WERI-Rb-1 (cell line): Measurements from ENCODE around the gene HNRNPH1.

ENCODE experiments used
- DNase-seq: peaks from one replicate; pipeline ENCODE4 v3.0.0-alpha.2; 2020
- H3K27ac ChIP-seq: fragments of 250-450 bp; sonication (Bioruptor Pico); 2 replicates; pipeline ENCODE4 v1.5.1; 2020; ENCODE audit warnings: mild to moderate bottlenecking, moderate library complexity
- H3K27me3 ChIP-seq: fragments of 250-450 bp; sonication (Bioruptor Pico); 2 replicates; pipeline ENCODE4 v1.5.1; 2021; ENCODE audit warnings: mild to moderate bottlenecking, low read depth, moderate library complexity; ENCODE audit not compliant: insufficient read depth, severe bottlenecking
- H3K36me3 ChIP-seq: fragments of 250-450 bp; sonication (Bioruptor Pico); 2 replicates; pipeline ENCODE4 v1.5.1; 2020; ENCODE audit warnings: mild to moderate bottlenecking, moderate library complexity
- H3K4me3 ChIP-seq: 2 replicates; pipeline ENCODE4 v1.5.1; 2011; ENCODE audit warnings: low read depth, mild to moderate bottlenecking, control low read depth, low read length
- H3K9me3 ChIP-seq: fragments of 250-450 bp; sonication (Bioruptor Pico); 2 replicates; pipeline ENCODE4 v1.5.1; 2021; ENCODE audit warnings: mild to moderate bottlenecking, moderate library complexity; ENCODE audit not compliant: severe bottlenecking
- TF ChIP-seq, protein P1 (sequence below): IDR thresholded peaks from 2 replicates; pipeline ENCODE4 v1.5.1; 2011; ENCODE audit warnings: low read depth, mild to moderate bottlenecking, control low read depth, inconsistent platforms, low read length

The HNRNPH1 gene

DNA sequence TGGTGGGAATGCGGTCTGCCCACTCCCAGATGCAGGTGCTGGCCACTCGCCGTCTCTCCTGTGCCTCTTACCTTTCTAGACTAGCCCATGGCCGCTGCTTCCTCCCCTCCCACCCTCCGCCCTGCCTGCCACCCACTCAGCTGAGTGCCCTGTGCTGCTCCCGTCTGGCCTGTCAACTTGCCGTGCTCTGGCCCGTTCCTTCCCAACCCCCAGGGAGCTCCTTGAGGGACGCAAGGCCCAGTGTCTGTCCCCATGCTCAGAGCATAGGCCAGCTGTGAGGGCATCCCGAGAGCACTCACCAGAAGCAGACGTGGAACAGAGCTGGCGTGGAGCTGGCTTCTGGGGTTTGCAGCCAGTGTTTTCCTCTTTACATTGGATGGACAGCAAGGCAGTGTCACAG is 20.2 kb downstream of the HNRNPH1 start:
- no peak overlapping the region; the same call in 1 of the 2 replicates for H3K27ac ChIP-seq
- peaks cover 10% of the 10 kb centered on the region for H3K36me3 ChIP-seq
- H3K9me3 ChIP-seq: no peaks in the 10 kb centered on the region
- DNase-seq: no peak
- H3K4me3 ChIP-seq: no peak overlapping the region
- no peaks in the 10 kb centered on the region for H3K27me3 ChIP-seq
- TF ChIP-seq, protein P1, sequence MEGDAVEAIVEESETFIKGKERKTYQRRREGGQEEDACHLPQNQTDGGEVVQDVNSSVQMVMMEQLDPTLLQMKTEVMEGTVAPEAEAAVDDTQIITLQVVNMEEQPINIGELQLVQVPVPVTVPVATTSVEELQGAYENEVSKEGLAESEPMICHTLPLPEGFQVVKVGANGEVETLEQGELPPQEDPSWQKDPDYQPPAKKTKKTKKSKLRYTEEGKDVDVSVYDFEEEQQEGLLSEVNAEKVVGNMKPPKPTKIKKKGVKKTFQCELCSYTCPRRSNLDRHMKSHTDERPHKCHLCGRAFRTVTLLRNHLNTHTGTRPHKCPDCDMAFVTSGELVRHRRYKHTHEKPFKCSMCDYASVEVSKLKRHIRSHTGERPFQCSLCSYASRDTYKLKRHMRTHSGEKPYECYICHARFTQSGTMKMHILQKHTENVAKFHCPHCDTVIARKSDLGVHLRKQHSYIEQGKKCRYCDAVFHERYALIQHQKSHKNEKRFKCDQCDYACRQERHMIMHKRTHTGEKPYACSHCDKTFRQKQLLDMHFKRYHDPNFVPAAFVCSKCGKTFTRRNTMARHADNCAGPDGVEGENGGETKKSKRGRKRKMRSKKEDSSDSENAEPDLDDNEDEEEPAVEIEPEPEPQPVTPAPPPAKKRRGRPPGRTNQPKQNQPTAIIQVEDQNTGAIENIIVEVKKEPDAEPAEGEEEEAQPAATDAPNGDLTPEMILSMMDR: no peak

DNA sequence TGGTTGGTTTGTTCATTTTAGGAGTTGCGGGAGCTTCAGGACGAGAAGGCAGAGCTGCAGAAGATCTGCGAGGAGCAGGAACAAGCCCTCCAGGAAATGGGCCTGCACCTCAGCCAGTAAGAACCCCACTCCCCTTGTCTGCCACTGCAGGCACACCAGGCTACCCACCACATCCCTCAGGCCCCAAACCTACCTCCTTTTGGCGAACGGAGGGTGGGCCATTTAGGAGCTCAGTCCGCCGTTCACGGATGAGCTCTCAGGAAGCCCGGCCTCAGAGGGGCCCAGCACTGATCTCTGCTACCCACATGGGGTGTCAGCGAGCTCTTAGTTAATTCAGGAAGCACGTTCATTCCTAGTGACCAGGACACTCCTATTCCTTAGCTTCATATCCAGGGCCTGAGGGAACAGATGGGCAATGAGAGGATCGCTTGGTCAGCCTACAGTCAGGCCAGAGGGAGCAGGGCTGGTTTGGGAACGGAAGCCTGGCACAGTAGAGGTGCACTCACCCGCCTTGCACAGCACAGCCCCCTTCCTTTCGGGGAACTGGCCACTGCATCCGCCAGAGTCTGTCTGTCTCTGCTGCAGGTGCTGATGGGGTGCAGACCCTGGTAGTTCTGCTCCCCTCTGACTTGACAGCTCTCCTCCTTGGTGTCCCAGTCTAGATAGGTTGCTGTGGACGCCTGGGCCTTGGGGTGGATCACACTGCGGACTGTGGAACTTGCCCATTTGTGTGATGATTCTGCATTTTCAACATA is 21.4 kb downstream of the HNRNPH1 start:
- DNase-seq: no peak
- H3K36me3 ChIP-seq: peaks cover 3% of the 10 kb centered on the region
- no peaks in the 10 kb centered on the region for H3K9me3 ChIP-seq
- H3K4me3 ChIP-seq: no peak overlapping the region
- H3K27ac ChIP-seq: no peak overlapping the region
- H3K27me3 ChIP-seq: no peaks in the 10 kb centered on the region
- TF ChIP-seq, protein P1: no peak

DNA sequence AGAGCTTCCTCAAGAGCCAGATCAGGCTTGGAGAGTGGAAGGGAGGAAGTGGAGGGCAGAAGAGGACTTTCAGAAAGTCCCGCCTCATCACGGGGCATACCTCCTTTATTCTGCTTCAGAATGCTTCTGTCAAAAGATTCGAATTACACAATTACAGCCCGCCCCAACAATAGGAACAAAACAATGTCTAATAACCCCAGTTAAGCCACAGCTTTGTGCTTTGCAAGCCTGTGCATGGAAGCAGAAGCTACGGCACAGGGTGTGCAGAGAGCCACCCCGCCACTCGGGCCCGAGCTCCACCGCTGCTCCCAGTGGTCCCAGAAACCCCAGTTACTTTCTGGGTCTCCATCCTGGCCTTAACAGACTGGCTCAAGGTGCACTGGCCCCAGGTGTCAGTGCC is 23.5 kb downstream of the HNRNPH1 start:
- Histone ChIP-seq H3K4me3 (no peak overlapping the region), H3K36me3 (peaks cover 4% of the 10 kb centered on the region), H3K9me3 (no peaks in the 10 kb centered on the region), H3K27ac (no peak overlapping the region), H3K27me3 (no peaks in the 10 kb centered on the region)
- DNase-seq: no peak
- TF ChIP-seq, protein P1: no peak

DNA sequence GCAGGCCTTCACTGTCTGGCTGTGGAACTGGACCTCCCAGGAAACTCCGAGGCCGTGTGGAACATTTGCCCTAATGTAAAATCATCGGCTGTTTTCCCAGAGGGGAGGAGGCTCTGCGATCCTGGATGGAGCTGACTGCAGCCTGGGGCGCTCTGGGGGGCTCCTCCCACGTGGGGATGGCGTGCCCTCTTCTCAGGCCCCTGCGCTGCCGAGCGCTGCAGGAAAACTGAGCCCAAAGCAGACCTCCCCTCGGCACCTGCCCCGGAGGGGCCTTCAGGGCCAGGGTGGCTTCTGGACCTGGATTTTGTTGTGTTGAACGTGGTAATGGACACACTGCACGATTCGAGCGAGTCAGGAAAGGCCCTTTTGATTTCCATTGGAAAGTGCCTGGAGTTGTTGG is 23.9 kb downstream of the HNRNPH1 start:
- peaks cover 4% of the 10 kb centered on the region for H3K36me3 ChIP-seq
- no peak for DNase-seq
- H3K27me3 ChIP-seq: no peaks in the 10 kb centered on the region
- H3K4me3 ChIP-seq: no peak overlapping the region
- no peak overlapping the region for H3K27ac ChIP-seq
- TF ChIP-seq, protein P1: no peak
- H3K9me3 ChIP-seq: no peaks in the 10 kb centered on the region

DNA sequence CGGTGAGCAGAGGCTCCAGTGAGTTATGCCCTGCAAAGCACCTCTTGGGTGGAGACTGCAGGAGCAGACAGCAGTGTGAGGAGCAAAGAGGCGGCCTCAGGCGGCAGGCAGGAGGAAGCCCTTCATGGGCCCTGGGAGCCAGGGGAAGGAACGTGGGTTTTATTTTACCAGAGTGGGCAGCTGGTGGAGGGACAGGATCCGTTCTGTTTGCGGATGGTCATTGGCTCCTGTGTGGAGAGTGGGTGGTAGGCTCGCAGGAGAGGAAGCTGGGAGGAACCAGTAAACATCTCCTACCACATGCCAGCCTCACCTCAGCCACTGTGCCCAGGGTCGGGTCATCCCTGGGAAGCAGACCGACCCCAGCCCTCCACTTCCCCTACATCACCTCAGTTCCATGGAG is 24.4 kb downstream of the HNRNPH1 start:
- H3K9me3 ChIP-seq: no peaks in the 10 kb centered on the region
- H3K27me3 ChIP-seq: no peaks in the 10 kb centered on the region
- TF ChIP-seq, protein P1: no peak
- DNase-seq: no peak
- no peak overlapping the region for H3K4me3 ChIP-seq
- peaks cover 4% of the 10 kb centered on the region for H3K36me3 ChIP-seq
- H3K27ac ChIP-seq: no peak overlapping the region

DNA sequence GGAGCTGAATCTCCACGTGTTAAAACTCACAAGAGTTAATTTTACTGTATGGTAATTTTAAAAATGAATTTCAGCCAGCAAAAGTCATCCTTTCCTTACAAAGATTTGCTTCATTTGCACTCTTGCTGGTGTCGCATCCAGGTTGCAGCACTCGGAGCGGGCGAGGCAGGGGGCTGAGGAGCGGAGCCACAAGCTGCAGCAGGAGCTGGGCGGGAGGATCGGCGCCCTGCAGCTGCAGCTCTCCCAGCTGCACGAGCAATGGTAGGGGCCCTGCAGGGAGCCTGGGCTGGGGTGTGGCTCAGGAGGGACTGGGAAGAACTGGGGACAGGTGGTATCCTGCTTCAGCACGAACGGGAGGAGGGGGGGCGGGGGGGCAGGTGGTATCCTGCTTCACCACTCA is 27.1 kb downstream of the HNRNPH1 start:
- Histone ChIP-seq H3K27me3 (no peaks in the 10 kb centered on the region), H3K9me3 (no peaks in the 10 kb centered on the region), H3K27ac (no peak overlapping the region), H3K4me3 (no peak overlapping the region), H3K36me3 (peaks cover 4% of the 10 kb centered on the region; the same call in 1 of the 2 replicates)
- TF ChIP-seq, protein P1: no peak
- no peak for DNase-seq
